RWPE1 (cell line): Measurements from ENCODE around the gene SQOR.

Experiments
- CTCF ChIA-PET: fragments of 350-600 bp; sonication (Branson Sonifier 250); formaldehyde crosslinking; extraction: SDS; loops from one replicate; lab custom pipeline; 2021; lab: Yijun Ruan, JAX
- POLR2A ChIA-PET: fragments of 400-600 bp; formaldehyde crosslinking; extraction: SDS; loops from one replicate; lab custom pipeline; 2020; ENCODE audit warnings: antibody characterized with exemption; ENCODE audit not compliant: low non-redundant PET; lab: Yijun Ruan, JAX
- DNase-seq: peaks from one replicate; pipeline ENCODE4 v3.0.0; 2012; ENCODE audit warnings: low spot score
- H3K27ac ChIP-seq: fragments of 450-650 bp; 2 replicates; pipeline ENCODE4 v1.5.1; 2017
- TF ChIP-seq, protein P1 (sequence below): fragments of 450-650 bp; conservative IDR thresholded peaks from 2 replicates; pipeline ENCODE4 v1.5.1; 2017; ENCODE audit warnings: low read depth, mild to moderate bottlenecking

SQOR gene

DNA sequence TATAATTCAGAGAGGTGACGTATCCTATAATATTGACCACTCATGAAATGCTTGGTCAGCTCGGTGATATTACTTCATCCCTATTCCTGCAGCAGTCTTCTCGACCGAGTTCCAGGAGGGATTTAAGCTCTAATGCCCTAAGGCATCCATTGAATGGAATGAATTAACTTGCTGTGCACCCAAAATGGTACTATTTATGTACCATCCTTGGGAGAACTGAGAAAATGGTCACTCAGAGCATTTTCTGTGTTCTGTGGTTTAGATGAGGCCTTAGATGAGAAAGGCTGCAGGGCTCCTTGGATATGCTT lies 47.0 kb upstream of the SQOR start:
- ChIA-PET POLR2A (interaction anchor here (0.9 to 1.0 kb wide), 2 partner anchors 9 to 91 kb away, joined by 4 read pairs; no protein-coding TSS in a partner anchor), CTCF (interaction anchor here (0.8 to 3.3 kb wide), 4 partner anchors 26 to 185 kb away, joined by 3 to 22 read pairs (median 6); a partner anchor contains a TSS)
- H3K27ac ChIP-seq = peak overlapping the region; percentile 92
- TF ChIP-seq, protein P1, sequence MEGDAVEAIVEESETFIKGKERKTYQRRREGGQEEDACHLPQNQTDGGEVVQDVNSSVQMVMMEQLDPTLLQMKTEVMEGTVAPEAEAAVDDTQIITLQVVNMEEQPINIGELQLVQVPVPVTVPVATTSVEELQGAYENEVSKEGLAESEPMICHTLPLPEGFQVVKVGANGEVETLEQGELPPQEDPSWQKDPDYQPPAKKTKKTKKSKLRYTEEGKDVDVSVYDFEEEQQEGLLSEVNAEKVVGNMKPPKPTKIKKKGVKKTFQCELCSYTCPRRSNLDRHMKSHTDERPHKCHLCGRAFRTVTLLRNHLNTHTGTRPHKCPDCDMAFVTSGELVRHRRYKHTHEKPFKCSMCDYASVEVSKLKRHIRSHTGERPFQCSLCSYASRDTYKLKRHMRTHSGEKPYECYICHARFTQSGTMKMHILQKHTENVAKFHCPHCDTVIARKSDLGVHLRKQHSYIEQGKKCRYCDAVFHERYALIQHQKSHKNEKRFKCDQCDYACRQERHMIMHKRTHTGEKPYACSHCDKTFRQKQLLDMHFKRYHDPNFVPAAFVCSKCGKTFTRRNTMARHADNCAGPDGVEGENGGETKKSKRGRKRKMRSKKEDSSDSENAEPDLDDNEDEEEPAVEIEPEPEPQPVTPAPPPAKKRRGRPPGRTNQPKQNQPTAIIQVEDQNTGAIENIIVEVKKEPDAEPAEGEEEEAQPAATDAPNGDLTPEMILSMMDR = no peak
- no peak for DNase-seq

DNA sequence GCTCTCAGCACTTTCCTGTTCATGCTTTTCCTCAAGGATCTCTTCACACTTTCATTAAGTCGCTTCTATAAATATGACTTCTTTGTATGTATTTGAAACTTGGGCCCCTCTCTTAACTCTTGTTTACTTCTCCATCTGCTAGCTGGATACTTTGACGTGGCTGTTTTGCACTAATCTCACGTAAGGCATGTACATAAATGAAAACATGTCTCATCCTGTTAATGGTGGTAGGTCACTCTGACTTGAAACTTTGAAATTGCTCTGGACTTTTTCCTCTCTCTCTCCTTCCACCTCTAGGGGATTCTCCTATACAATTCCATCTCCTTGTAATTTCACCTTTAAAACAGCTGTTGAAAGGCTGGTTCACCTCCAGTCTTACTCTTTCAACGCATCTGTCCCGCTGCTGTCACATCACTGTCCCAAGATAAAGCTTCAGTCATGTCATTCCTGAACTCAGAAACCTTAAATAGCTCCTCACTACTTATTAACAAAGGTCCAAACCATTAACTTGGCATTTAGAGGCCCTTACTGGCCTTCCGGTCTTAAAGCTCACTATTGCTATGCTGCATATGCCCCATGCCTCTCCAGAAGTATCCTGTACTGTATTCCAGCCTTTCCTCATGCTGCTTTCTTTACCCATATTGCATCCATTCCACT lies 46.5 kb upstream of the SQOR start:
- H3K27ac ChIP-seq = no peak overlapping the region
- no peak for DNase-seq
- CTCF ChIA-PET = interaction anchor here (0.8 to 3.3 kb wide), 4 partner anchors 23 to 131 kb away, joined by 3 to 22 read pairs (median 6); no protein-coding TSS in a partner anchor
- POLR2A ChIA-PET = interaction anchor here (0.9 to 1.0 kb wide), 2 partner anchors 9 to 92 kb away, joined by 4 read pairs; no protein-coding TSS in a partner anchor
- TF ChIP-seq, protein P1 = no peak

DNA sequence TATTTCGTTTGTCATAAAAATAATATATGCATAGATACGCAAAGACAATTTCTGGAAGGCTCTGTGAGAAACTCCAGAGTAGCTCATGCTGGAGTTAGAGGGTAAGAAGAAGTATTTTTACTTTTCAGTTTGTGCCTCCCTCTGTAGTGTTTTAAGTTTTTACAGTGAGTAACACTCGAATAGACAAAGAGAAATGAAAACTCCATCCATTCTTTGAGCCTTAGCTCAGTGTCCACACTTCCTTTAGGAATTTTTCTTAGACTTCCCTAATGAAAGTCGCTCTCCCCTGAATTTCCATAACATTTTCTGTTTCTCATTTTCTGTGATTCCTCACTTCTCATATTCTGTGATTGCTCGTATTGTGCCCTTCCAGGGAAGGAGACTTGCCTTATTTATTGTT lies 45.6 kb upstream of the SQOR start:
- ChIA-PET CTCF (interaction anchor here (1.0 to 3.3 kb wide), 2 partner anchors 25 to 132 kb away, joined by 3 to 22 read pairs; no protein-coding TSS in a partner anchor), POLR2A (no interaction called here)
- no peak overlapping the region for H3K27ac ChIP-seq
- TF ChIP-seq, protein P1 = no peak
- DNase-seq = no peak

DNA sequence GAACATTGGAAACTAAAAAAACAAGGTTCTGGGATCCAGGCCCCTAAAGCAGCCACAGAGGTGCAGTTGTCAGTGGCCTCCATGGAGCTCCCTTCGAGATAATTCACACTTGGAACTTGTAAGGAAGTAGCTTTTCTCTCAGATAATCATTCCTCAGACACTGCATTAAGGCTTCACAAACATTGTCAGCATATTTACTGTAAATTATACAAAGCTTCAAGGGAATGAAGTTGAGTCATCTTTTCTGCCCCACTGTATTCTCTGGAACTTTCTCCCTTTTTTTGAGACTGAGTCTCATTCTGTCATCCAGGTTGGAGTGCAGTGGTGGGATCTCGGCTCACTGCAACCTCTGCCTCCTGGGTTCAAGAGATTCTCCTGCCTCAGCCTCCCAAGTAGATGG lies 40.5 kb upstream of the SQOR start:
- H3K27ac ChIP-seq = peak overlapping the region; percentile 8; the same call in 1 of the 2 replicates
- POLR2A ChIA-PET = no interaction called here
- CTCF ChIA-PET = interaction anchor here (0.5 to 1.1 kb wide), 2 partner anchors 21 to 293 kb away, joined by 3 to 4 read pairs; no protein-coding TSS in a partner anchor
- TF ChIP-seq, protein P1 = no peak
- DNase-seq = no peak

DNA sequence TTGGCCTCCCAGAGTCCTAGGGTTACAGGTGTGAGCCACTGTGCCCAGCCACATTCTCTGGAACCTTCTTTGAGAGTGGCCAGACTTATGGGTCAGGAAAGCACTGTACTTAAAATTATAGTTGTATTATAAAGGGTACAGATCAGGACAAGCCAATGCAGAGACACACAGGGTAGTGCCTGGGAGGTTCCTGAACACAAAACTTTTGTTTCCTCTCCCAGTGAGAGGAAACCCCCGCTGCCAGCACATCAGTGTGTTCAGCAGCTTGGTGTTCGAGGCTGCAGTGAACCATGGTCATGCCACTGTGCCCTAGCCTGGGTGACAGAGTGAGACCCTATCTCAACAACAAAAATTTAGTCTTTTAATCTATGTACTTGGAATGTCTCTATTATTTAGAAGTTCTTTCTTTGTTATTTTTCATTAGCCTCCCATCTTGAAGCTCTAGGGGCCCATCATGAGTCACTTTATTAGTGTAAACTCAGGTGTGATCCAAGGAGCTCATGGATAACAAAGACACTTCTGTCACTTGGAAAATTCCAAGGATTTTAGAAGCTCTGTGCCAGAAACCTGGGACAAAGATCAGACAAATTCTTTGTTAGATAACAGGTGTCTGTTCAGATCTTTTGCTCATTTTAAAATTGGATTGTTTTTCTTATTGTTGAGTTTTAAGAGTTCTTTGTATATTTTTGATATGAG lies 39.8 kb upstream of the SQOR start:
- TF ChIP-seq, protein P1 = no peak
- DNase-seq = no peak
- ChIA-PET CTCF (interaction anchor here (1.1 kb wide), 1 partner anchor 21 kb away, joined by 3 read pairs; no protein-coding TSS in a partner anchor), POLR2A (no interaction called here)
- H3K27ac ChIP-seq = peak overlapping the region; percentile 8; the same call in 1 of the 2 replicates

DNA sequence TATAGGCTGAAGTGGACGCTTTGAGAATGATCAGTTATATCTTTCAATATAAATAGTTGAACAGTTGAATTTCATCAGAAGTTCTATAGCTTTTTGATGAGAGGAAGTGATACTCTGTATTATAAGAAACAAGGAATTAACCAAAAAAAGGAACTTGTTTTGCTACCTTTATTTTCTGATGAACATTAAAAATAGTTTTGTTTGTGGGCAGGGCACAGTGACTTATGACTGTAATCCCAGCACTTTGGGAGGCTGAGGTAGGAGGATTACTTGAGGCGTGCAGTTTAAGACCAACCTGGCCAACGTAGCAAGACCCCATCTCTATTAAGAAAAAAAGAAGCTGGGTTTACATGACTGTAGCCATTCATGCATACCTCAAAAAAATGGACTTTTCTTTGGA lies 30.9 kb upstream of the SQOR start:
- ChIA-PET CTCF (interaction anchor here (0.5 kb wide), 1 partner anchor 140 kb away, joined by 4 read pairs; no protein-coding TSS in a partner anchor), POLR2A (no interaction called here)
- DNase-seq = no peak
- TF ChIP-seq, protein P1 = no peak
- H3K27ac ChIP-seq = no peak overlapping the region
